NOMO-1 treated with dmso at 0.1 percent for 144 hours (cell line): Measurements from ENCODE around the gene HS6ST3.

Source experiments
- DNase-seq: peaks from one replicate; lab custom pipeline; 2025; ENCODE audit not compliant: unreplicated experiment; lab: John Stamatoyannopoulos, UW

HS6ST3 gene

DNA sequence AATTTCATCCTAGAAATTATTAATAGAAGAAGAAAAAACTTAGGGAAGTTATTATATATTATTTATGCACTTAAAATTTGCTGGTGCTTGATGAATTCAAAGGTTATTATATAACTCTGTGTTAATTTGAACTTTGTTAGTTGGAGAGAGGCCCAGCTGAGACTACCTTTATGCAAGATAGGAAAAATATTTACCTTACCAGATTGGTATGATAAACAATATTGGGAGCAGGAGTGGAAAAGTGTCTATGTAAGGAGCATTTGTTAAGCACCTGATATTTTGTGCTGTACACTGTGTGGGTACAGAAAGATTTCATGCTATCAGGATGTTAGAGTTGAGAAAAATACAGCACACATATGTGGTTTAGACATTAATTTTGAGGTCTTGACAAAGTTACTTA is 547.1 kb downstream of the HS6ST3 start:
- no peak for DNase-seq

GRCh38 chr13:96646101-96646500 is 556.2 kb downstream of the HS6ST3 start:
- DNase-seq = no peak

- no peak for DNase-seq
Observed at GRCh38 chr13:96646515-96647211, 556.8 kb downstream of the HS6ST3 start.

- DNase-seq = no peak
Observed at GRCh38 chr13:96650301-96650886, 560.5 kb downstream of the HS6ST3 start.

GRCh38 chr13:96651598-96651997 is 561.7 kb downstream of the HS6ST3 start:
- no peak for DNase-seq

DNA sequence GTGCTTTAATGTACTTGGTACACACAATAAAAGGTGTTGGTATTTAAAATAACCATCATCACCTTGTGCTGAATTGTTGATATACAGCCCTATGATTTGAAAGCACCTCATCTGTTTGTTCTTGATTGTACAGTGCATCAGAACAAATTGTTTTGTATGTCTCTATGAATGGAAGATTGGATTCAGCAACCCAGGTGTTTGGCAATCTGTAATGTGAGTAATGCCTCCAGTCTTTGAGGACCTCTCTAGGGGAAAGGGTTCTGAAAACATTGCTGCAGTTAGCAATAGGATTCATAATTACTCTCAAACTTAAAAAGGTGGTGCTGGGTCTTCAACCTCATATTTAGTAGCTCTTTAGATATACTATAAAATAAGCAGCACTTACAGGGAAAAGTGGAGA is 562.6 kb downstream of the HS6ST3 start:
- DNase-seq = no peak

- no peak for DNase-seq
Observed at GRCh38 chr13:96661612-96662011, 571.7 kb downstream of the HS6ST3 start.

- DNase-seq = no peak
Observed at GRCh38 chr13:96662036-96662435, 572.1 kb downstream of the HS6ST3 start.

DNA sequence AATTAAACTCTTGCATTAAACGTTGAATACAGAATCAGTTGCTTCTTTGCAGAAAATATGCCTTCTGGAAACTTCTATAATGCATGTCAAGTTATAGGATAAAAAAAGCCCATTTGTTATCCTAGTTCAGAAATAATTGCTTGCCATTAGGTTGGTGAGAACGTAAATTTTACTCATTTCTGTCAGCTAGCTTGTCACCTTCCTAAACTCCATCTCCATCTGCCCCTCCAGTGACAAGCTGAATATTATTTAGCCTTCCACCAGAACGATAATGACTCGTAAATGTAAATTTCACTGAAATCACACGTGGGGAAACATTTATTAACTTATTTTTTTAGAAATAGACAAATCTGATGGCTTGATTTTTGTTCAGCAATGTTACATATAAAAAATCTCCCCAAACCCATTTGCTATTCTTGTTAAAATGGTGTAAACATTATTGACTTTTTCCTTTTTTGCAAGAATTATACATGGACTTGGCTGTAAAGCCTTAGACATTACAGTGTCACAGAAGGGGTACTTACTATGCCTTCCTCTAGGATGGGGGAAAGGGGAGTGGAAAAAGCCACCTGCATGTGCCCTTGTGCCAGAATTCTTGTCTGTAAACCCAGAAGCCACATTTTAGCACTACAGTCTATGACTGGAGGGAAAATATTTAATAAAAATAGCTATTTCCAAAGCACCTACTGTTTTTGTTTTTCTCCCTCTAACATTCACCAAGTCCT is 577.5 kb downstream of the HS6ST3 start:
- no peak for DNase-seq

- no peak for DNase-seq
Observed at GRCh38 chr13:96671073-96671472, 581.2 kb downstream of the HS6ST3 start.

DNA sequence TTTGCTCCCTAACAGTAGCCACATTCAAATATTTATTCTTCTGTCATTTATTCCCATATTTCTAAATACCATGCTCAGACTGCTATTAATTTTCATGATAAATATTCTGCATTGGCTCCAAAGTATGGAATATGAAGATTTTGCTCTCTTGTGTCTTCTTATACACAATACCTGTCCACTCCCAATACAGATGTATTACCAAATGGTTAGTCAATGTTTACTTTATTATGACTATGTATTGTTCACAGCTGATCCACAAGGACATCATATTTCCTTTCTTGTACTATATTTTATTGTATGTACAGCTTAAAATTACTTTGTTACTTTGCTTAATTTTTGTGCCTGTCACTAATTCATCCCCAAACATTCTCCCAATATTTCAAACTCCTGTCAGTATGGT is 582.1 kb downstream of the HS6ST3 start:
- DNase-seq = no peak

GRCh38 chr13:96673825-96674224 is 583.9 kb downstream of the HS6ST3 start:
- DNase-seq = no peak

GRCh38 chr13:96677029-96677428 is 587.1 kb downstream of the HS6ST3 start:
- no peak for DNase-seq

DNA sequence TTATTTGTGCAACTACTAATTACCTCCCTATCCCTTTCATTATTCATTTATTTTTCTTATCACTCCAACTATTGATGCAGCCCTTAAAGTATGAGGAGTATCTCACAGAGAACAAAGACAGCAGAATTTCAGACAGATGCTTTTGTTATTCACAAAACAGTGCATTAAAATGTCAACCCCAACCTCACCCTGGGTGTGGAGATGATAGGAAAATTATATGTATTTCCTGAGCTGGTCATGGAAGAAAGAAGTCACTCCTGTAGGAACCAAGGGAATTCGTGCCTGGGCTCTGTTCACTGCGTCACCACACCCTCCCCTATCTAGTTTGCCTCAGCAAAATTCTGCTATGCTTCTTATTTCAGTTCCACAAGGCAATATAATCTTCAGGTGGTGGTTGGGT is 588.9 kb downstream of the HS6ST3 start:
- DNase-seq = no peak

DNA sequence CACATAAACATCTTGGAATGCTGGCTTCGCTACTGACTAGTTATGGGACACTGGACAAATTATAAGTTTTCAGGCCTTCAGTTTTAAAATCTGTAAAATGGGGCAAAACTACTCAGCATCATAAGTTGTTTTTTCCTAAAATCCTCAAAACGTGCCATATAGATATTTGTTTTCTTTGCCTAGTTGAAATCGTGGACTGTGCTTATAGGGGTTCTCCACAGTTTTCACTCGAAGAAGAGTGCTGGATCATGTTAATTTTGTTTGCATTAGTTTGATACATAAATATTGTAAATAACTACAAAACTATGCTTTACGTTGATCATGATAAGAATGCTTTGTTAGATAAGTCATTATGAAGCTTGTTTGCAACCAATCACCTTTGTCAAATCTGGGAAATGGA is 591.0 kb downstream of the HS6ST3 start:
- no peak for DNase-seq

DNA sequence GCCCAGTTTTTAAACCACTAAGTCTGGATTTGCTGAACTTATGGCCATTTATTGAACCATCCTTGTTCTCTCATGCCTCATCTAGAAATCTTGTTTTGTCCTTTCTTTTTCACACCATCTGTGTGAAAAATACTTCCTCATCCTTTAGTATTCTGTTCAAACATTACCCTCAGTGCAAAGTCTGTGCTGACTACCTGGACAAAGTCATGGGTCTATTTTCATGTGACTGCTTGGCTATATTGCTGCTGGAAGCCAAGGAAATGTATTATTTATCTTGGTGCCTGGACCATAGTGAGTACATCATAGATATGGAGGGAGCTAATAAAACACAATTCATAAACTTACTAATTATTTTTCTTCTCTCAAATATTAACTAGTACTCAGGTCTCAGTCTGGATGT is 591.9 kb downstream of the HS6ST3 start:
- no peak for DNase-seq

- no peak for DNase-seq
Observed at GRCh38 chr13:96684469-96684868, 594.6 kb downstream of the HS6ST3 start.

- no peak for DNase-seq
Observed at GRCh38 chr13:96684907-96685306, 595.0 kb downstream of the HS6ST3 start.

- no peak for DNase-seq
Observed at GRCh38 chr13:96686286-96686685, 596.4 kb downstream of the HS6ST3 start.

DNA sequence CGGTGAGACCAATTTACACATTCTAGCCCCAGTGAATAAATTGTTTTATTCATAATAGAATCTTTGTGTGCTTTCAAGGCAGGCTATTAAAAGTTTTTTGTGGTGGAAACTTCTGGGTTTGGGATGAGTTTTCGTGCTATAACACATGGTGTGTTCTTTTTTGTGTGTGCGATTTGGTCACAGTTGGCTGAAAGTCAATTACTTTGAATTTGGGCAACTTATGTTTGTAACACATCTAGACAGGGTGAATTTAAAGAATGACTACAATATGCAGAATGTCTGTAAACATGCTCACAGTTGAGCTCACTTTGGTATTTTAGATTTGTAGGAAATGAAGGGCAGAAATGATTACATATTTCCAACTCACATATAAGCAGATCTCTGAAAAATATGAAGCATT is 597.3 kb downstream of the HS6ST3 start:
- DNase-seq = no peak

DNA sequence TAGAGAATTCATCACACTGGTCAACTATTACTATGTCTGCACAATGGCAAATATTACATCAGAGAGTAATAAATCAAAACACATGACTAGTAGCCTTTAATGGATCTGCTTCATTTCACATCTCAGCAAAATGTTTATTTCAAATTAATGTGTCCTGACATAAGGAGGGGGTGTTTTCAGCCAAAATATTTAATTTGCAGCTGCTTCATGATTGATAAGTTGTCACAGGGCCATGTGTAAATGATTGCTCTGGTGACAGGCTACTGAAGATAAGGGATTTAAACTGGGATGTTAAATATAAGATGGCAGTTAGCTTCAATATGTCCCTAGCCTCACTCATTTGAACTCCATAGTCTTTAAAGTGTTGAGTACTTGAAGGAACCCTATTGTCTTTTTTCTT is 601.1 kb downstream of the HS6ST3 start:
- no peak for DNase-seq

GRCh38 chr13:96696389-96696900 is 606.5 kb downstream of the HS6ST3 start:
- DNase-seq = no peak
